Nephron progenitor cell (in vitro differentiated cells): ENCODE measurements around the gene ACBD6.

Experiments
- DNase-seq: peaks from one replicate; pipeline ENCODE4 v3.0.0; 2021
- H3K27ac Mint-ChIP-seq: 2 replicates; pipeline ENCODE4 v1.8.0; 2021; ENCODE audit warnings: mild to moderate bottlenecking, moderate library complexity, mixed read lengths
- H3K27me3 Mint-ChIP-seq: 2 replicates; pipeline ENCODE4 v1.8.0; 2021; ENCODE audit warnings: mild to moderate bottlenecking, low read depth, mixed read lengths; ENCODE audit not compliant: poor library complexity
- H3K36me3 Mint-ChIP-seq: 2 replicates; pipeline ENCODE4 v1.8.0; 2021; ENCODE audit warnings: low read depth, mixed read lengths
- H3K4me1 Mint-ChIP-seq: 2 replicates; pipeline ENCODE4 v1.8.0; 2021; ENCODE audit warnings: mixed read lengths
- H3K4me3 Mint-ChIP-seq: 2 replicates; pipeline ENCODE4 v1.8.0; 2021; ENCODE audit warnings: mild to moderate bottlenecking, moderate library complexity, mixed read lengths
- H3K9me3 Mint-ChIP-seq: 2 replicates; pipeline ENCODE4 v1.8.0; 2021; ENCODE audit warnings: mild to moderate bottlenecking, moderate library complexity, mixed read lengths
- TF ChIP-seq, protein P1 (sequence below): fragments of 200-600 bp; sonication (generic); IDR thresholded peaks from 2 replicates; pipeline ENCODE4 v1.5.0; 2021; ENCODE audit warnings: antibody characterized with exemption

The ACBD6 gene

DNA sequence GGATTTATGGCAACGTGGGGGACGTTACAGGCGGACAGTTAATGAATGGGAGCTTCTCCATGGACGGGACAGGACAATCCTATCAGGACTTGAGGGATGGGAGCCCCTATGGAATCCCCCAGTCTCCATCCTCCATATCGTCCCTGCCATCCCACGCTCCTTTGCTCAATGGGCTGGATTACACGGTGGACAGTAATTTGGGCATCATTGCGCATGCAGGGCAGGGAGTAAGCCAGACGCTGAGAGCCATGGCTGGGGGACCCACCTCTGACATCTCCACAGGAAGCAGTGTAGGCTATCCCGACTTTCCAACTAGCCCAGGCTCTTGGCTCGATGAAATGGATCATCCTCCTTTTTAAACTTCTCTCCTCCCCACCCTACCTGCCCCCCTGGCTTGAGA is 228.2 kb downstream of the ACBD6 start:
- TF ChIP-seq, protein P1, sequence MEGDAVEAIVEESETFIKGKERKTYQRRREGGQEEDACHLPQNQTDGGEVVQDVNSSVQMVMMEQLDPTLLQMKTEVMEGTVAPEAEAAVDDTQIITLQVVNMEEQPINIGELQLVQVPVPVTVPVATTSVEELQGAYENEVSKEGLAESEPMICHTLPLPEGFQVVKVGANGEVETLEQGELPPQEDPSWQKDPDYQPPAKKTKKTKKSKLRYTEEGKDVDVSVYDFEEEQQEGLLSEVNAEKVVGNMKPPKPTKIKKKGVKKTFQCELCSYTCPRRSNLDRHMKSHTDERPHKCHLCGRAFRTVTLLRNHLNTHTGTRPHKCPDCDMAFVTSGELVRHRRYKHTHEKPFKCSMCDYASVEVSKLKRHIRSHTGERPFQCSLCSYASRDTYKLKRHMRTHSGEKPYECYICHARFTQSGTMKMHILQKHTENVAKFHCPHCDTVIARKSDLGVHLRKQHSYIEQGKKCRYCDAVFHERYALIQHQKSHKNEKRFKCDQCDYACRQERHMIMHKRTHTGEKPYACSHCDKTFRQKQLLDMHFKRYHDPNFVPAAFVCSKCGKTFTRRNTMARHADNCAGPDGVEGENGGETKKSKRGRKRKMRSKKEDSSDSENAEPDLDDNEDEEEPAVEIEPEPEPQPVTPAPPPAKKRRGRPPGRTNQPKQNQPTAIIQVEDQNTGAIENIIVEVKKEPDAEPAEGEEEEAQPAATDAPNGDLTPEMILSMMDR, result no peak
- H3K36me3 Mint-ChIP-seq, result peaks cover 61% of the 10 kb centered on the region
- no peak for DNase-seq
- H3K9me3 Mint-ChIP-seq, result no peaks in the 10 kb centered on the region
- peaks cover 23% of the 10 kb centered on the region for H3K4me1 Mint-ChIP-seq
- no peak overlapping the region for H3K4me3 Mint-ChIP-seq
- no peak overlapping the region for H3K27ac Mint-ChIP-seq
- peaks cover 4% of the 10 kb centered on the region for H3K27me3 Mint-ChIP-seq

DNA sequence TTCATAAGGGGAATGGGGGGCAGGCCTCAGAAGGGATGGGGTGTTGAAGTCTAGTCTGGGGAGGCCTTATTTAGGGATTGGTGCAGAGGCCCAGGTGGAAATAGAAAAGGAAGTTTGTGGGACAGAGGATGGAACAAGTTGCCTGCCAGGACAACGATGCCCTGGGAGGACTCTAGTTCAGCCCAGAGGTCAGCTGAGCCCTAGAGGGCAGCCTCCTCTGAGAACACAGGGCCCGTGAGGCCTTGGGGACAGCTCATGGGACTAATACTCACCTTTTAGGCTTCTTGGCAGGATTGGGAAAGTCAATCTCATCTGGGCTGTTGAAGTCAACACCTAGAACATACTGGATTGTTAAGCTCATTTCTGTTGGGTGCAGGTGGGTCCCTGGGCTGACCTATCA is 229.3 kb downstream of the ACBD6 start:
- no peaks in the 10 kb centered on the region for H3K9me3 Mint-ChIP-seq
- H3K27ac Mint-ChIP-seq, result no peak overlapping the region
- TF ChIP-seq, protein P1, result no peak
- DNase-seq, result no peak
- no peak overlapping the region for H3K4me3 Mint-ChIP-seq
- H3K36me3 Mint-ChIP-seq, result peaks cover 54% of the 10 kb centered on the region
- peaks cover 4% of the 10 kb centered on the region for H3K27me3 Mint-ChIP-seq
- peaks cover 34% of the 10 kb centered on the region for H3K4me1 Mint-ChIP-seq

DNA sequence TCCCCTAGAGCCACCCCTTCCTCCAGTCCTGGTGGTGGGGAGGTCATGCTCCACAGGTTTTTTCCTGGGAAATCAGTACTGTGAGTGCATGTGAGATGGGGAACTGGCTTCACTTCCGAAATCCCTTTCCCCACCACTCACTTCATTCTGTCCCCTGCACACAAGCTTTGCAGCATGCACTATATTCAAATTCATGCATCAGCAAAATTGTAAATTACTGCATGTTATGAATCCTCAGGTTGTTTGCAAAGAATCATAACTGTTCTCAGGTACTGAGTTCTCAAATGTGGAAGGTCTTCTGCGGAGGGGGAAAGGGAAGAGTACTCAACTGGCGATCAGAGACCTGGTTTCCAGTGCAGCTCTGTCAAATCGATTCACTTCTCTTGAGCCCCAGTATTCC is 230.0 kb downstream of the ACBD6 start:
- Mint-ChIP-seq H3K4me1 (peaks cover 36% of the 10 kb centered on the region), H3K27ac (no peak overlapping the region), H3K36me3 (peaks cover 47% of the 10 kb centered on the region), H3K9me3 (no peaks in the 10 kb centered on the region), H3K4me3 (no peak overlapping the region), H3K27me3 (peaks cover 4% of the 10 kb centered on the region)
- DNase-seq, result no peak
- TF ChIP-seq, protein P1, result no peak

DNA sequence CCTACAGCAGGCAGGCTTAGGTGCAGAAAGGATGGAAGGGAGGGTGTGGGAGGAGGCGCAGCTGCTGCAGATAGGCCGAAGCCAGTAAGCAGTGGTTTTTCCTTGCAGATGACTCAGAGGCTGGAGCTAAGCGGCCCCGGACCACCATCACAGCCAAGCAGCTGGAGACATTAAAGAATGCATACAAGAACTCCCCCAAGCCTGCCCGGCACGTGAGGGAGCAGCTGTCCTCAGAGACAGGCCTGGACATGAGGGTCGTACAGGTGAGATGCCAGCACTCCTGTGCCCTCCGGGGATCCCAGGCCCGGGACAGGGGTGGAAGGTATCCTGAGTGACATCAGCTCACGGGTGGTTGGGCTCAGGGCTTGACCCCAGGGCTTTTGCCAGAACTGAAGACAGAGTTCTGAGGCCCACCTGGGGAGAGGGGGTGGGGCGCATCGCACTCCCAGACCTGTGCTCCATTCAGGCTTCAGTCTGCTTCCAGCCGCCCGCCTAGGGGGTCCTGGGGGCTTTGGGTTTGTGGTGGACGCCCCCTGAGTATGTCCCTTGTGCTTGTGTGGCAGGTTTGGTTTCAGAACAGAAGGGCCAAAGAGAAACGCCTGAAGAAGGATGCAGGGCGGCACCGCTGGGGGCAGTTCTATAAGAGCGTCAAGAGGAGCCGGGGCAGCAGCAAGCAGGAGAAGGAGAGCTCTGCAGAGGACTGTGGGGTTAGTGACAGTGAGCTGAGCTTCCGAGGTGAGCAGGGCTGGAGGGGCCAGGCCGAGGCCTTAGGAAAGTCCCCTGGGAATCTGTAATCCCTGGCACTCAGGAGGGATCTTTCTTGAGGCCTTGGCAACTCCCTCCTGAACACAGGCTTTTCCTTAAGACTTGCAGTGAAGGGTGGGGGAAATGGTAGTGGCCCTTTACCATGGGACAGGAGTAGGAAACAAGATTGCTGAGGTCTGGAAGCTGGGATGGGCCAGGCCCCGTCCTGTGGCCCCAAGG is 230.8 kb downstream of the ACBD6 start:
- no peak overlapping the region for H3K4me3 Mint-ChIP-seq

DNA sequence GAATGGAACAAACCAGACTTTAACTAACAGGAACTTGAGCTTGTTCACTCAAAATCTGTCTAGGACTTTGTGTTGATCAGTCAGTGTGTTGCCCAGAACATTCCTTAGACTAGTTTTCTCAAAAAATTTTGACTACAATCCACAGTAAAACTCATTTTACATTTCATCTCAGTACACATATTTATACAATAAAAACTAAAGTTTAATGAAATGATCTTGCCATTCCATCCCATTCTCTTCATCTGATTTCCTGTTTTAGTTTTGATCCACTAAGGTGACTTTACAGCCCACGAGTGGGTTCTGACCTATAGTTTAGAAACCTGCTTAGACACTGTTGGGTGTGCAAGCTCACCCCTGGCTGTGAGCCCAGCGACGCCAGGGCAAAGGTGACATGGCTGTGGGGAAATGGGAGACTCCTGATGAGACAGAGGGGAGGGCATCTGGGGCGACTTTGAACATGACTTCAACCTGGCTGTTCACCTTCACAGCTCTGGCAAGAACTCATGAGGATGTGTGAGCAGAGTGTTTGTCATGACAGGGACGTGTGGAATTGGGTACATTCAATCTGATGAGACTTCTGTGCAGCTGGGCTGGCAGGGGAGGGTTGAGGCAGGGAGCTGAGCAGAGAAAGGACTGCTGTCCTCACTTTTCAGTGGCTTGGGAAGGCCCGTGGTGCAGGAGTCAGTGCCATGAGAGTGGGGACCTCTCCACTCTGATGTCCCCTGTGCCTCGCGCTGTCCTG is 231.7 kb downstream of the ACBD6 start:
- Mint-ChIP-seq H3K4me3 (no peak overlapping the region), H3K4me1 (peaks cover 36% of the 10 kb centered on the region), H3K27ac (no peak overlapping the region), H3K36me3 (peaks cover 32% of the 10 kb centered on the region), H3K27me3 (peaks cover 4% of the 10 kb centered on the region), H3K9me3 (no peaks in the 10 kb centered on the region)
- no peak for DNase-seq
- TF ChIP-seq, protein P1, result no peak

More for the DNA sequence above, 230.8 kb downstream of the ACBD6 start:
- H3K36me3 Mint-ChIP-seq, result peaks cover 40% of the 10 kb centered on the region
- peaks cover 36% of the 10 kb centered on the region for H3K4me1 Mint-ChIP-seq
- no peaks in the 10 kb centered on the region for H3K9me3 Mint-ChIP-seq
- TF ChIP-seq, protein P1, result no peak
- peaks cover 4% of the 10 kb centered on the region for H3K27me3 Mint-ChIP-seq
- H3K27ac Mint-ChIP-seq, result no peak overlapping the region
- DNase-seq, result no peak
